Suprapubic skin (tissue), 4 donors: ENCODE results near the gene PEX3. TPM values are rescaled to one million over a fixed set of nuclear protein-coding genes. Genes with fewer than 3 reads are reported as not detected.

Experiments used
- DNase-seq, 2 donors: peaks; one replicate each; pipeline ENCODE4 v3.0.0-alpha.2; 2019; ENCODE audit warnings: low spot score in 2 of 2
- H3K27ac ChIP-seq: fragments of 200-600 bp; sonication (generic); one replicate; pipeline ENCODE4 v1.5.1; 2019
- H3K27me3 ChIP-seq: fragments of 200-600 bp; sonication (generic); one replicate; pipeline ENCODE4 v1.5.1; 2019
- H3K36me3 ChIP-seq: fragments of 200-600 bp; sonication (generic); one replicate; pipeline ENCODE4 v1.5.1; 2019
- H3K4me1 ChIP-seq: fragments of 200-600 bp; sonication (generic); one replicate; pipeline ENCODE4 v1.5.1; 2019
- H3K4me3 ChIP-seq: fragments of 200-600 bp; sonication (generic); one replicate; pipeline ENCODE4 v1.5.1; 2019; ENCODE audit warnings: mild to moderate bottlenecking
- H3K9me3 ChIP-seq: fragments of 200-600 bp; sonication (generic); one replicate; pipeline ENCODE4 v1.5.1; 2019
- CTCF ChIP-seq, 2 donors: fragments of 200-600 bp in 1 of 2; fragments of 450-650 bp in 1 of 2; sonication (generic) in 1 of 2; IDR thresholded peaks; one replicate each; pipeline ENCODE4 v1.5.1; 2016 to 2019; ENCODE audit warnings: antibody characterized with exemption in 2 of 2, mild to moderate bottlenecking in 1 of 2, moderate library complexity in 1 of 2
- EP300 ChIP-seq: sonication (generic); formaldehyde crosslinking; IDR thresholded peaks from one replicate; pipeline ENCODE4 v1.6.1; 2017; ENCODE audit warnings: antibody characterized with exemption
- POLR2A ChIP-seq, 2 donors: fragments of 450-650 bp; IDR thresholded peaks; one replicate each; pipeline ENCODE4 v1.6.1; 2017; ENCODE audit warnings: antibody characterized with exemption in 2 of 2, mild to moderate bottlenecking in 2 of 2, moderate library complexity in 2 of 2
- POLR2AphosphoS5 ChIP-seq, 3 donors: sonication (generic); formaldehyde crosslinking; IDR thresholded peaks; one replicate each; pipeline ENCODE4 v1.6.1; 2017; ENCODE audit warnings: antibody characterized with exemption in 3 of 3
- WGBS: methylation state at CpG from one replicate; pipeline ENCODE4 v1.1.5; 2018; 5-methylcytosine and 5-hydroxymethylcytosine counted together
- total RNA-seq, 4 donors: library from RNA; depleted of rRNA; stranded (reverse); fragments of >200 nt; gene quantifications; one replicate each; pipeline ENCODE4 v1.1.0, GENCODE V29; 2016

Gene PEX3
- 10 to 100 TPM; 22.3 to 29.0 (median 24.2) TPM for total RNA-seq

- WGBS, result under 1% methylated on average over 26 of the region's 56 CpGs
Observed at GRCh38 chr6:143450453-143451371, at the start of gene PEX3, which contains the start of gene ADAT2. PEX3 (plus strand) TSS chr6:143450805; CDS start chr6:143451043, 238 bp downstream. ADAT2 (minus strand) TSS chr6:143450695; CDS start chr6:143450658, 37 bp downstream.

GRCh38 chr6:143401068-143401446 is 49.5 kb upstream of the PEX3 start:
- DNase-seq, result no peak

More at GRCh38 chr6:143450453-143451371, at the start of gene PEX3, which contains the start of gene ADAT2:
- TF ChIP-seq POLR2AphosphoS5 (IDR thresholded peaks at IDR 0.05), result peak; percentile 34 to 96 (median 44)
- peak in 1 of 2 donors; percentile 62 for TF ChIP-seq POLR2A (IDR thresholded peaks at IDR 0.05)
- no peak for TF ChIP-seq EP300
- TF ChIP-seq CTCF (IDR thresholded peaks at IDR 0.05), result no peak
- no peaks in the 10 kb centered on the region for H3K27me3 ChIP-seq
- peak within 1 kb of the TSS; percentile 82 for H3K4me3 ChIP-seq
- H3K9me3 ChIP-seq, result no peaks in the 10 kb centered on the region
- H3K36me3 ChIP-seq, result peaks cover 3% of the 10 kb centered on the region
- peak; percentile 93 to 96 for DNase-seq
- H3K4me1 ChIP-seq, result peaks cover 29% of the 10 kb centered on the region
- peak within 1 kb of the TSS; percentile 73 for H3K27ac ChIP-seq

GRCh38 chr6:143401636-143402370 is 48.8 kb upstream of the PEX3 start:
- Histone ChIP-seq H3K27me3 (no peaks in the 10 kb centered on the region), H3K27ac (peak overlapping the region; percentile 40), H3K9me3 (no peaks in the 10 kb centered on the region), H3K4me1 (peaks cover 38% of the 10 kb centered on the region), H3K4me3 (no peak overlapping the region), H3K36me3 (no peaks in the 10 kb centered on the region)
- 70% methylated on average over 5 of the region's 5 CpGs for whole genome bisulfite sequencing
- no peak for DNase-seq
- no peak for TF ChIP-seq CTCF (IDR thresholded peaks at IDR 0.05)
- no peak for TF ChIP-seq POLR2AphosphoS5 (IDR thresholded peaks at IDR 0.05)
- no peak for TF ChIP-seq EP300
- TF ChIP-seq POLR2A (IDR thresholded peaks at IDR 0.05), result no peak

More at GRCh38 chr6:143401068-143401446, 49.5 kb upstream of the PEX3 start:
- Histone ChIP-seq H3K9me3 (no peaks in the 10 kb centered on the region), H3K4me3 (no peak overlapping the region), H3K27ac (peak overlapping the region; percentile 40), H3K4me1 (peaks cover 41% of the 10 kb centered on the region), H3K27me3 (no peaks in the 10 kb centered on the region), H3K36me3 (no peaks in the 10 kb centered on the region)
- TF ChIP-seq EP300, result no peak
- 38% methylated on average over 1 of the region's 1 CpG for WGBS

GRCh38 chr6:143402721-143403336 is 47.8 kb upstream of the PEX3 start:
- 95% methylated on average over 7 of the region's 7 CpGs for WGBS
- no peak overlapping the region for H3K4me3 ChIP-seq
- peaks cover 28% of the 10 kb centered on the region for H3K4me1 ChIP-seq
- no peaks in the 10 kb centered on the region for H3K27me3 ChIP-seq
- H3K36me3 ChIP-seq, result no peaks in the 10 kb centered on the region
- DNase-seq, result no peak
- no peaks in the 10 kb centered on the region for H3K9me3 ChIP-seq
- TF ChIP-seq EP300, result no peak
- no peak for TF ChIP-seq CTCF (IDR thresholded peaks at IDR 0.05)
- no peak for TF ChIP-seq POLR2A (IDR thresholded peaks at IDR 0.05)
- TF ChIP-seq POLR2AphosphoS5 (IDR thresholded peaks at IDR 0.05), result no peak
- H3K27ac ChIP-seq, result no peak overlapping the region

GRCh38 chr6:143405373-143406154 is 45.0 kb upstream of the PEX3 start:
- Histone ChIP-seq H3K27me3 (no peaks in the 10 kb centered on the region), H3K4me3 (no peak overlapping the region), H3K4me1 (peaks cover 14% of the 10 kb centered on the region), H3K27ac (no peak overlapping the region), H3K36me3 (no peaks in the 10 kb centered on the region), H3K9me3 (no peaks in the 10 kb centered on the region)
- TF ChIP-seq POLR2A (IDR thresholded peaks at IDR 0.05), result no peak
- TF ChIP-seq EP300, result no peak
- no peak for TF ChIP-seq CTCF (IDR thresholded peaks at IDR 0.05)
- no peak for TF ChIP-seq POLR2AphosphoS5 (IDR thresholded peaks at IDR 0.05)
- WGBS, result 77% methylated on average over 9 of the region's 9 CpGs
- DNase-seq, result no peak
